Fibroblast of pulmonary artery (primary cell): ENCODE data around the gene CAMKK2.

Experiments
- DNase-seq: peaks from one replicate; pipeline ENCODE4 v3.0.0-alpha.2; 2010; ENCODE audit warnings: low read depth
- H3K4me3 ChIP-seq: replicated peaks from 2 replicates; pipeline ENCODE4 v1.5.1; 2011; ENCODE audit warnings: low read depth, mild to moderate bottlenecking, control low read depth, low read length, moderate library complexity
- TF ChIP-seq, protein P1 (sequence below): IDR thresholded peaks from 2 replicates; pipeline ENCODE4 v1.5.1; 2011; ENCODE audit warnings: mild to moderate bottlenecking, control low read depth, low read length, inconsistent platforms; ENCODE audit errors: missing control alignments

CAMKK2 gene

DNA sequence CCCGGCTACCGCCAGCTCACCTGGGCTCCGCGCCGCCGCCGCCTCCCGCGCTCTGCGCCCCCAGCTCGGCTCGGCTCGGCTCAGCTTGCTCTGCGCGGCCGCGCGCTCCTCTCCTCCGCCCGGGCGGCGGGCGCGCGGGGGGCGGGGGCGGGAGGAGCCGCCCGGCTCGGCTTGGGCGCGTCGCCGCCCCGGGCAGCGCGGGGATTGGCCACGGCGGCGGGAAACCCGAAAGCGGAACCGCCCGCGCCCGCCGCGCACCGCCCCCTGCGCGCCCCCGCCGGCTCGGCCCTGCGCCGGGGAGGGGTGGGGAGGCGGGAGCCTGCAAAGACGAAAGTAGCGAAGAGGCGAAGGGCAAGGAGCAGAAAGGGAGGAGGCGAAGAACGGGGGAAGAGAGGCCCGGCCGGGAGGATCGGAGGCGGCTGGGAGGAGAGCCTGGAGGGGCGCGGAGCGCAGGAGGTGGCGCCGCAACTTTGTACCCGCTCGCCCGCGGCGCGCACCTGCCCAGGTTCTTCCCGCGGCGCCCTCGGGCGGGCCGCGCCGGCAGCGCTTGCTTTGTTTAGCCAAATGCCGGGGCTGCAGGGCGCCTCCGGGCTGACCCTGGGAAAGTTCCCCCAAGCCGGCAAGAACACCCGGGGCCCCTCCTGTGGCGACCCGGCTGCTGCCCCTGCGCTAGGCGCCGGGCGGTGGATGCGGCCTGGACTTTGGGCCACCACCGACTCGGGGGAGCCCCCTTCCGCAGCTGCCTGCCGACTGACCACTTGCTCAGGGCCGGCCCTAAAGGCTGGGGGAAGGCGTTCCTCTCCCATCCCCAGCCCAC lies at the start of gene CAMKK2:
Gene CAMKK2, minus strand, starts transcription at position 92 of the 817 bp plus-strand sequence. CDS start 22,183 bp downstream, outside the sequence.
- peak within 1 kb of the TSS; percentile 79 for H3K4me3 ChIP-seq
- DNase-seq: peak; percentile 77
- TF ChIP-seq, protein P1, sequence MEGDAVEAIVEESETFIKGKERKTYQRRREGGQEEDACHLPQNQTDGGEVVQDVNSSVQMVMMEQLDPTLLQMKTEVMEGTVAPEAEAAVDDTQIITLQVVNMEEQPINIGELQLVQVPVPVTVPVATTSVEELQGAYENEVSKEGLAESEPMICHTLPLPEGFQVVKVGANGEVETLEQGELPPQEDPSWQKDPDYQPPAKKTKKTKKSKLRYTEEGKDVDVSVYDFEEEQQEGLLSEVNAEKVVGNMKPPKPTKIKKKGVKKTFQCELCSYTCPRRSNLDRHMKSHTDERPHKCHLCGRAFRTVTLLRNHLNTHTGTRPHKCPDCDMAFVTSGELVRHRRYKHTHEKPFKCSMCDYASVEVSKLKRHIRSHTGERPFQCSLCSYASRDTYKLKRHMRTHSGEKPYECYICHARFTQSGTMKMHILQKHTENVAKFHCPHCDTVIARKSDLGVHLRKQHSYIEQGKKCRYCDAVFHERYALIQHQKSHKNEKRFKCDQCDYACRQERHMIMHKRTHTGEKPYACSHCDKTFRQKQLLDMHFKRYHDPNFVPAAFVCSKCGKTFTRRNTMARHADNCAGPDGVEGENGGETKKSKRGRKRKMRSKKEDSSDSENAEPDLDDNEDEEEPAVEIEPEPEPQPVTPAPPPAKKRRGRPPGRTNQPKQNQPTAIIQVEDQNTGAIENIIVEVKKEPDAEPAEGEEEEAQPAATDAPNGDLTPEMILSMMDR: no peak

DNA sequence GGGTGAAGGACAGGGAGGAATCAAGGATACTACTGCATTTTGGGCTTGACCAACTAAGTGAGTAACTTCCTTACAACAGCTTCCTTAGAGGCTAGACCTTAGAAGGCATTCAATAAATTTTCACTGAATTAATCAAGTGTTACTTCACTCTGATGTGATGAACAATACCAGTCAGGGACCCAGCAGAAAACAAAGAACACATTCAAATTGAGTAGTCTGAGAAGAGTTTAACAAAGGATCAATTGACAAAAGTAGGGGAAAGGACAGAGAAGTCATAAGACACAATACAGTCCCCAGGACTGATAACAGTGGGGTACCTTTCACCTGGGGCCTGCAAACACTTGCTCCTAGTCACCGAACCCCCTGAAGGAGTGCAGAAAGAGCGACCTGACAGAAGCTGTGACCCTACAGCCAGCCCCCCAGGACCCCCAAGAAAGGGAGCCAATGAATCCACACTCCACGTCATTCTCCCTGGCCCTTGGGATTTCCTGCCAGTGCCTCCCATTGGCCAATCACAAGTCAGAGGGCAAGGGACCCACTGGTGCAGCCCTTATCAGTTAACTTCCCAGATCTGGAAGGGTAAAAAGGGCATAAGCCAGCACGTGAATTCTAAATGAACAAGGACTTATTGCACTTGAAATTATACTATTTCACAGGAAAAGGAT lies 48.8 kb upstream of the CAMKK2 start:
- no peak overlapping the region for H3K4me3 ChIP-seq
- TF ChIP-seq, protein P1: no peak
- DNase-seq: no peak

DNA sequence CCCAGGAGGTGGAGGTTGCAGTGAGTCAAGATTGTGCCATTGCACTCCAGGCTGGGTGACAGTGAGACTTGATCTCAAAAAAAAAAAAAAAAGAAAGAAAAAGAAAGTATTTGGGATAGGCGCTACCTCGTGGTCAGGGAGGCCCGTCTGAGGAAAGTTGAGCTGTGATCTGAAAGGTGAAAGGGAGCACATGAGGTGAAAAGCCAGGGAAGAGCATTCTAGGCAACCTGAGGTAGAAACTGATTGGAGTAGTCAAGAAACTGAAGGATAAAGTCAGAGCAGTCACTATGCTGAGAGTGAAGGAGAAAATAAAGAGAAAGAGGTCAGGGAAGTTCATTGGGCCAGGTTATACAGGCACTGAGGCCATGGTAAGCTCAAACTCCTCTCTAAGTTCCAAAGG lies 48.0 kb upstream of the CAMKK2 start:
- DNase-seq: no peak
- TF ChIP-seq, protein P1: no peak
- H3K4me3 ChIP-seq: no peak overlapping the region

DNA sequence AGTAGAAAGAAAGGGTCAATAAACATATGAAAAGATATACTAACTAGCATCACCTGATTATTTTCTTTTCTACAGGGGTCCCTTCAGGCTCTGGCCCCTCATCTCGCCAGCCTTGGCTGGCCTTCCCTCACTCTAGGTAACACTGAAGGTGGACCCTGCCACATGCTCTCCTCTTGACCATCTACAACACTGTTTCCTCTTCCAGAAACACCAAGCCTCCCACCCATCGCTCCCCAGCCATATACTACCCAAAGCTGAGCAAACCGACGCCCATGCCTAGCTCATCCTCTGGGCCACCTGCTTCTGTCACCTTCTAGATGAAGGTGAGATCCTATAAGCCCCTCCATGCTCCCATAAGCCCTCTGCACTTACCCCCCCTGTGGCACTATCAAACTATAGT lies 40.9 kb upstream of the CAMKK2 start:
- TF ChIP-seq, protein P1: no peak
- no peak overlapping the region for H3K4me3 ChIP-seq
- DNase-seq: no peak

DNA sequence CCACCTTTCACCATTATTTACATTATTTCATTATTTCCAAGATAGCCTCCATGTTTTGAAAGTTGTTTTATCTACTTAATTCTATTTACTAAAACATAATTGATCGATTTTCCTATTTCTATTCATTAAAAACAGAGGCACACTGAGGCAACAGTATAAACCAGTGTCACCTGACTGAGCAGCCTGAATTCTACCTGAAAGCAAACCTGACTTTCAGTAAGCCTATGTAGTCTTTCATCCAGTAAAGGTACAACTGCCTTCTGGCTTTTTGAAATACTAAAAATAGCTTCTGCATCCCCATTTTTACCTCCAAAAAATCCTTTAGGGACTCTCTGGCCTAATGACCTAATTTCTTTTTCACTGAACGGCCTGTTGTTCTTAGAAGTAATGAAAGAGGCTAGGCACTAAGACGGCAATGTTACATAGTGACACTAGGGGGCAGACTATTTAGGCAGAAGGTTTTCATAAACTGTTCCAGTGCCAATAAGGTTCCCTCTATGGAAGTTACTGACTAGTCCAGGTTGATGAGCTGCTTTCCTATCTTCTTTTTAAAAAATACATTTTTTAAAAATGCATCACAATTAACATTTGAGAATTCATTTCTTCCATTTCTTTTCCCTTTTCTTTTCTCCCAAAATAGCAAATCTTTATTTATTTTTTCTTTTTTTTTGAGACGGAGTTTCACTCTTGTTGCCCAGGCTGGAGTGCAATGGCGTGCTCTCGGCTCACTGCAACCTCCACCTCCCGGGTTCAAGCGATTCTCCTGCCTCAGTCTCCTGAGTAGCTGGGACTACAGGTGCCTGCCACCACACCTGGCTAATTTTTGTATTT lies 38.2 kb upstream of the CAMKK2 start:
- H3K4me3 ChIP-seq: no peak overlapping the region
- TF ChIP-seq, protein P1: peak; percentile 97
- DNase-seq: peak; percentile 86

DNA sequence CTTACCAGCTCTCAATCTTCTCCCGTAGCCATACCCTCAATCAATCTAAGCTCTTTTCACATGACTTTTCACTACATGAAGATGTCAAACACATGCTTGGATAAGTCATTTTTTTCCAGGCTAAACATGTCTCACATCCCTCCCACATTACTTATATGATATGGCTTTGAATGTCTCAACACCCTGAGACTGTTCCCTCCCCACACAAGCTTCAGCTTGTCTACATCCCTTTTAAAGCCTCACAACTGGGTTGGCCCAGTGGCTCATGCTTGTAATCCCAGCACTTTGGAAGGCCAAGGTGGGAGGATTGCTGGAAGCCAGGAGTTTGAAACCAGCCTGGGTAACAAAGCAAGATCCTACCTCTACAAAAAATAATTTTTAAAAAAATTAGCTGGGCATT lies 37.2 kb upstream of the CAMKK2 start:
- DNase-seq: no peak
- H3K4me3 ChIP-seq: no peak overlapping the region
- TF ChIP-seq, protein P1: no peak
